Measurements from ENCODE around the gene EPB41L1. TPM values are rescaled to one million over a fixed set of nuclear protein-coding genes. Genes with fewer than 3 reads are reported as not detected.

The EPB41L1 gene
- total RNA-seq, 1 experiment from 2014 or later, result 42.1 TPM

- POLR2A ChIA-PET, result no interaction called here
- TF ChIP-seq ELF1 (IDR thresholded peaks at IDR 0.05; ENCODE audit: borderline replicate concordance, low read depth) (no peak), EZH2 (IDR thresholded peaks at IDR 0.05) (no peak), JUND (IDR thresholded peaks at IDR 0.05) (no peak), FOSL1 (IDR thresholded peaks at IDR 0.05; ENCODE audit: low read depth) (no peak), EGR1 (IDR thresholded peaks at IDR 0.05; ENCODE audit: low read depth) (no peak), RAD21 (IDR thresholded peaks at IDR 0.05; ENCODE audit: low read depth) (no peak), SP1 (IDR thresholded peaks at IDR 0.05; ENCODE audit: low read depth) (no peak), CEBPB (IDR thresholded peaks at IDR 0.05; ENCODE audit: low read depth) (no peak), SIN3A (IDR thresholded peaks at IDR 0.05; ENCODE audit: low read depth) (no peak), SRF (IDR thresholded peaks at IDR 0.05; ENCODE audit: low read depth) (no peak), MAX (IDR thresholded peaks at IDR 0.05) (no peak)
- H4K20me1 ChIP-seq (ENCODE audit: insufficient read depth), result no peaks in the 10 kb centered on the region
- no peaks in the 10 kb centered on the region for H3K9me2 ChIP-seq (ENCODE audit: insufficient read depth)
- intact Hi-C loops (cut with micrococcal nuclease), result no loop called here
- DNase-seq (ENCODE audit: low read depth, low spot score), result no peak
- H3K9me3 ChIP-seq (ENCODE audit: control insufficient read depth in 1 of 2, insufficient read depth in 1 of 2, low read depth in 1 of 2, low read length in 2 of 2), result no peaks in the 10 kb centered on the region
- no peak overlapping the region for H3K9ac ChIP-seq (ENCODE audit: low read length)
- no TSS peak for BruUV-seq (replicated peaks)
- no peak overlapping the region for H3K4me3 ChIP-seq (replicated peaks in 1 of 2; ENCODE audit: low read depth in 1 of 2, low read length in 2 of 2)
- no peak for ATAC-seq
- H3K4me1 ChIP-seq (ENCODE audit: control insufficient read depth in 1 of 2, insufficient read depth in 2 of 2, low read length in 2 of 2), result peaks cover 17 to 64% of the 10 kb centered on the region in 2 experiments
- RAD21 ChIA-PET (ENCODE audit: low non-redundant PET in 1 of 2, low total read pairs in 2 of 2, uncharacterized antibody in 2 of 2, unreplicated experiment in 2 of 2), result no interaction called here
- no peak overlapping the region for H3K4me2 ChIP-seq (ENCODE audit: low read length)
- H3K36me3 ChIP-seq (ENCODE audit: control insufficient read depth in 1 of 2, insufficient read depth in 2 of 2, low read length in 2 of 2), result no peaks in the 10 kb centered on the region
- no peaks in the 10 kb centered on the region for H3K79me2 ChIP-seq (ENCODE audit: insufficient read depth, low read length)
- H2AFZ ChIP-seq (ENCODE audit: low read depth, low read length, poor library complexity, severe bottlenecking), result no peak overlapping the region
- H3K27ac ChIP-seq (ENCODE audit: low read depth, low read length), result no peak overlapping the region
- CTCF ChIA-PET, result no interaction called here
- no peaks in the 10 kb centered on the region for H3K27me3 ChIP-seq (ENCODE audit: insufficient read depth, low read length)
Measured at GRCh38 chr20:36119537-36119936, 35.0 kb upstream of the EPB41L1 start.

DNA sequence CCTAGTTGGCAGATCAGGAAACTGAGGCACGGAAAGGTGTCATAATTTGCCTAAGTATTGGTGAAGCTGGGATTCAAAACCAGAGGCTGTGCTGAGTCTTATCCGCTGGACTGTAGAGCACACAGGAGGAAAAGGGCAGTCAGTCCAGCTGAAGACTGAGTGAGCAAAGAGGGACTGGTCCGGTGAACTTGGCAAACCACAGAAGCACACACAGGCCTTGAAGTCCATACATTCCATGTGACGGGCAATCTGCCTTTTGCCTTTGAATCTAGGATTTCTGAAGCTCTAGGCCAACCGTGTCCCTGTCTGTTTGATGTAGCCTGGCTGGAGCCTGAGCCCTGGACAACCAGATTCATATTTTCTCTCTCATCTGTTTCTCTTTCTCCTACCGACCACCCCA lies 34.3 kb upstream of the EPB41L1 start:
- BruUV-seq (replicated peaks), result no TSS peak
- TF ChIP-seq CBX3 (IDR thresholded peaks at IDR 0.05; ENCODE audit: low read depth), result no peak
- no peak for TF ChIP-seq EGR1 (IDR thresholded peaks at IDR 0.05; ENCODE audit: low read depth)
- TF ChIP-seq, protein P1, sequence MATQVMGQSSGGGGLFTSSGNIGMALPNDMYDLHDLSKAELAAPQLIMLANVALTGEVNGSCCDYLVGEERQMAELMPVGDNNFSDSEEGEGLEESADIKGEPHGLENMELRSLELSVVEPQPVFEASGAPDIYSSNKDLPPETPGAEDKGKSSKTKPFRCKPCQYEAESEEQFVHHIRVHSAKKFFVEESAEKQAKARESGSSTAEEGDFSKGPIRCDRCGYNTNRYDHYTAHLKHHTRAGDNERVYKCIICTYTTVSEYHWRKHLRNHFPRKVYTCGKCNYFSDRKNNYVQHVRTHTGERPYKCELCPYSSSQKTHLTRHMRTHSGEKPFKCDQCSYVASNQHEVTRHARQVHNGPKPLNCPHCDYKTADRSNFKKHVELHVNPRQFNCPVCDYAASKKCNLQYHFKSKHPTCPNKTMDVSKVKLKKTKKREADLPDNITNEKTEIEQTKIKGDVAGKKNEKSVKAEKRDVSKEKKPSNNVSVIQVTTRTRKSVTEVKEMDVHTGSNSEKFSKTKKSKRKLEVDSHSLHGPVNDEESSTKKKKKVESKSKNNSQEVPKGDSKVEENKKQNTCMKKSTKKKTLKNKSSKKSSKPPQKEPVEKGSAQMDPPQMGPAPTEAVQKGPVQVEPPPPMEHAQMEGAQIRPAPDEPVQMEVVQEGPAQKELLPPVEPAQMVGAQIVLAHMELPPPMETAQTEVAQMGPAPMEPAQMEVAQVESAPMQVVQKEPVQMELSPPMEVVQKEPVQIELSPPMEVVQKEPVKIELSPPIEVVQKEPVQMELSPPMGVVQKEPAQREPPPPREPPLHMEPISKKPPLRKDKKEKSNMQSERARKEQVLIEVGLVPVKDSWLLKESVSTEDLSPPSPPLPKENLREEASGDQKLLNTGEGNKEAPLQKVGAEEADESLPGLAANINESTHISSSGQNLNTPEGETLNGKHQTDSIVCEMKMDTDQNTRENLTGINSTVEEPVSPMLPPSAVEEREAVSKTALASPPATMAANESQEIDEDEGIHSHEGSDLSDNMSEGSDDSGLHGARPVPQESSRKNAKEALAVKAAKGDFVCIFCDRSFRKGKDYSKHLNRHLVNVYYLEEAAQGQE (IDR thresholded peaks at IDR 0.05; ENCODE audit: low read depth), result no peak
- no peak for TF ChIP-seq ZBTB33 (IDR thresholded peaks at IDR 0.05; ENCODE audit: extremely low read depth, insufficient replicate concordance, low read length)
- TF ChIP-seq SIN3A (IDR thresholded peaks at IDR 0.05; ENCODE audit: low read depth), result no peak
- no peak for TF ChIP-seq MAX (IDR thresholded peaks at IDR 0.05)
- no peak for TF ChIP-seq YY1 (IDR thresholded peaks at IDR 0.05; ENCODE audit: extremely low read depth, insufficient replicate concordance, low read depth, low read length)
- no peak for TF ChIP-seq FOSL1 (IDR thresholded peaks at IDR 0.05; ENCODE audit: low read depth)
- TF ChIP-seq EZH2 (IDR thresholded peaks at IDR 0.05), result no peak

More for the DNA sequence above, 34.3 kb upstream of the EPB41L1 start:
- ChIA-PET CTCF (interaction anchor here (1.1 kb wide), 1 partner anchor 18 kb away, joined by 3 read pairs; no protein-coding TSS in a partner anchor), POLR2A (no interaction called here), RAD21 (ENCODE audit: low non-redundant PET in 1 of 2, low total read pairs in 2 of 2, uncharacterized antibody in 2 of 2, unreplicated experiment in 2 of 2) (no interaction called here)
- no peaks in the 10 kb centered on the region for H3K9me3 ChIP-seq (ENCODE audit: control insufficient read depth in 1 of 2, insufficient read depth in 1 of 2, low read depth in 1 of 2, low read length in 2 of 2)
- H3K36me3 ChIP-seq (ENCODE audit: control insufficient read depth in 1 of 2, insufficient read depth in 2 of 2, low read length in 2 of 2), result no peaks in the 10 kb centered on the region
- H3K27ac ChIP-seq (ENCODE audit: low read depth, low read length), result no peak overlapping the region
- DNase-seq (ENCODE audit: low read depth, low spot score), result no peak
- H3K4me3 ChIP-seq (replicated peaks in 1 of 2; ENCODE audit: low read depth in 1 of 2, low read length in 2 of 2), result no peak overlapping the region
- no peaks in the 10 kb centered on the region for H3K27me3 ChIP-seq (ENCODE audit: insufficient read depth, low read length)
- no peak for ATAC-seq
- H3K4me2 ChIP-seq (ENCODE audit: low read length), result no peak overlapping the region
- no peaks in the 10 kb centered on the region for H4K20me1 ChIP-seq (ENCODE audit: insufficient read depth)
- H3K79me2 ChIP-seq (ENCODE audit: insufficient read depth, low read length), result no peaks in the 10 kb centered on the region
- H2AFZ ChIP-seq (ENCODE audit: low read depth, low read length, poor library complexity, severe bottlenecking), result no peak overlapping the region
- peaks cover 17 to 62% of the 10 kb centered on the region in 2 experiments for H3K4me1 ChIP-seq (ENCODE audit: control insufficient read depth in 1 of 2, insufficient read depth in 2 of 2, low read length in 2 of 2)
- no peaks in the 10 kb centered on the region for H3K9me2 ChIP-seq (ENCODE audit: insufficient read depth)
- no peak overlapping the region for H3K9ac ChIP-seq (ENCODE audit: low read length)
- intact Hi-C loops (cut with micrococcal nuclease), result no loop called here
